NCI-H2227 (cell line): ENCODE data around the gene RNF10.
"Not testable (repeated sequence)": the region's sequence is repeated elsewhere in the genome, so short reads cannot be mapped to it uniquely, and the experiment has no call there.

Experiments
- DNase-seq: peaks from one replicate; lab custom pipeline; 2025; ENCODE audit not compliant: unreplicated experiment; lab: John Stamatoyannopoulos, UW

Gene RNF10

GRCh38 chr12:120534203-120534702, at the start of gene RNF10:
Gene RNF10 (plus strand): TSS chr12:120534356. CDS start chr12:120534812, 456 bp downstream.
- peak; percentile 95 for DNase-seq

GRCh38 chr12:120485961-120486881, 47.9 kb upstream of the RNF10 start:
- no peak for DNase-seq

- not testable (repeated sequence) for DNase-seq
Measured at GRCh38 chr12:120487552-120487951, 46.6 kb upstream of the RNF10 start.

GRCh38 chr12:120488057-120488640, 46.0 kb upstream of the RNF10 start:
- DNase-seq = no peak

GRCh38 chr12:120489018-120489417, 45.1 kb upstream of the RNF10 start:
- no peak for DNase-seq

- DNase-seq = no peak
Measured at GRCh38 chr12:120490325-120490724, 43.8 kb upstream of the RNF10 start.

GRCh38 chr12:120490833-120491512, 43.2 kb upstream of the RNF10 start:
- no peak for DNase-seq

GRCh38 chr12:120495186-120495730, 38.9 kb upstream of the RNF10 start:
- no peak for DNase-seq

- peak; percentile 98 for DNase-seq
Measured at GRCh38 chr12:120495731-120496412, 38.3 kb upstream of the RNF10 start, which contains the start of gene DYNLL1. Gene DYNLL1 (plus strand): TSS chr12:120496113. CDS start chr12:120496422, 309 bp downstream.

- peak; percentile 63 for DNase-seq
Measured at GRCh38 chr12:120496413-120497340, 37.5 kb upstream of the RNF10 start.

- DNase-seq = no peak
Measured at GRCh38 chr12:120497524-120498150, 36.5 kb upstream of the RNF10 start.

GRCh38 chr12:120498870-120499515, 35.2 kb upstream of the RNF10 start:
- no peak for DNase-seq

GRCh38 chr12:120500581-120500980, 33.6 kb upstream of the RNF10 start:
- no peak for DNase-seq

GRCh38 chr12:120504587-120504986, 29.6 kb upstream of the RNF10 start:
- DNase-seq = no peak

GRCh38 chr12:120508537-120508936, 25.6 kb upstream of the RNF10 start:
- DNase-seq = no peak

- DNase-seq = no peak
Measured at GRCh38 chr12:120514002-120514401, 20.2 kb upstream of the RNF10 start.

- no peak for DNase-seq
Measured at GRCh38 chr12:120515496-120515895, 18.7 kb upstream of the RNF10 start.

- DNase-seq = not testable (repeated sequence)
Measured at GRCh38 chr12:120519324-120519723, 14.8 kb upstream of the RNF10 start.
